Panc1 (cell line): ENCODE data around the gene PARP3.

Experiments used
- POLR2AphosphoS5 ChIP-seq: IDR thresholded peaks from 2 replicates; pipeline ENCODE4 v1.6.1; 2012; ENCODE audit warnings: mild to moderate bottlenecking, low read depth, low read length, moderate library complexity
- TCF7L2 ChIP-seq: IDR thresholded peaks from 2 replicates; pipeline ENCODE4 v1.6.1; 2011; ENCODE audit warnings: mild to moderate bottlenecking, low read depth, low read length, inconsistent platforms
- TF ChIP-seq, protein P1 (sequence below): fragments of 450-650 bp; IDR thresholded peaks from 2 replicates; pipeline ENCODE4 v1.5.1; 2017; ENCODE audit warnings: mild to moderate bottlenecking
- TF ChIP-seq, protein P2 (sequence below), 2 experiments: IDR thresholded peaks; 2 replicates each; pipeline ENCODE4 v1.6.1; 2011 to 2012; ENCODE audit warnings: low read depth in 2 of 2, control low read depth in 1 of 2, low read length in 1 of 2, mild to moderate bottlenecking in 1 of 2, moderate library complexity in 1 of 2; ENCODE audit not compliant: insufficient read depth in 1 of 2

DNA sequence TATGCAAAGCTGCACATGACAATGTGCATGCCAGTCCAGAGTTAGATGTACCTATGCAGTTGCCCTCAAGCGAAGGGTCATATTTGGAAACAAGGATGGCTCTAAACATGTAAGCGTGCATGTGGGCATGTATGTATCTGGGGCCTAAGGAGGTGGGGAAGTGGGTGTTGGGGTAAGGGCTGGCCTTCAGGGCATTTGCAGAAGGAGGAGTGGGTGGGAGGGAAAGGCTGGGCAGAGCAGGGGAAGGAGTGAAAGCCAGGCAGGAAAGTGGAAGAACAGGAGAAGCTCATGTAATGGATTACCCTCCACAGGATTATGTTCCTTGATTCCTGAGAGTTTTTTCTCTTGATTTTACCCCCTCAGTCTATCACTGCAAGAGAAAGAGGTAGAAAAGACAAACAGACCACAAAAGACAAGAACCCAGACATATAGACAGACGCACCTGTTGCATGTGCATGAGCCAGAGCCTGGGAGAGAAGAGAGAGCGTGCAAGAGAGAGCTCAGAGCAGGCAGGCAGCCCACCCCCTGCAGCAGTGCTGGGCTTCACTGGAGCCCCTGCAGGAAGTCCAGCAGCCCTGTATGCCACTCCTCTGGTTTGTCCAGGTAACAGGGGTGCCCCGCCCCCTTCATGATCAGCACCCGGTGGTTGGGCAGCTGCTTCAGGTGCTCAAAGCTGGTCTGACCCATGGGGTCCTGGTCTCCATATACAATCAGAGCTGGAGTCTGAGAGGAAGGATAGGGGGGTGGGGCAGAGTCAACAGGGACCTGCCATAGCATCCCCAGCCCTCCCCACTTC lies 26.9 kb downstream of the PARP3 start:
- TF ChIP-seq, protein P1, sequence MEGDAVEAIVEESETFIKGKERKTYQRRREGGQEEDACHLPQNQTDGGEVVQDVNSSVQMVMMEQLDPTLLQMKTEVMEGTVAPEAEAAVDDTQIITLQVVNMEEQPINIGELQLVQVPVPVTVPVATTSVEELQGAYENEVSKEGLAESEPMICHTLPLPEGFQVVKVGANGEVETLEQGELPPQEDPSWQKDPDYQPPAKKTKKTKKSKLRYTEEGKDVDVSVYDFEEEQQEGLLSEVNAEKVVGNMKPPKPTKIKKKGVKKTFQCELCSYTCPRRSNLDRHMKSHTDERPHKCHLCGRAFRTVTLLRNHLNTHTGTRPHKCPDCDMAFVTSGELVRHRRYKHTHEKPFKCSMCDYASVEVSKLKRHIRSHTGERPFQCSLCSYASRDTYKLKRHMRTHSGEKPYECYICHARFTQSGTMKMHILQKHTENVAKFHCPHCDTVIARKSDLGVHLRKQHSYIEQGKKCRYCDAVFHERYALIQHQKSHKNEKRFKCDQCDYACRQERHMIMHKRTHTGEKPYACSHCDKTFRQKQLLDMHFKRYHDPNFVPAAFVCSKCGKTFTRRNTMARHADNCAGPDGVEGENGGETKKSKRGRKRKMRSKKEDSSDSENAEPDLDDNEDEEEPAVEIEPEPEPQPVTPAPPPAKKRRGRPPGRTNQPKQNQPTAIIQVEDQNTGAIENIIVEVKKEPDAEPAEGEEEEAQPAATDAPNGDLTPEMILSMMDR, result no peak
- no peak for TF ChIP-seq POLR2AphosphoS5
- TF ChIP-seq, protein P2, sequence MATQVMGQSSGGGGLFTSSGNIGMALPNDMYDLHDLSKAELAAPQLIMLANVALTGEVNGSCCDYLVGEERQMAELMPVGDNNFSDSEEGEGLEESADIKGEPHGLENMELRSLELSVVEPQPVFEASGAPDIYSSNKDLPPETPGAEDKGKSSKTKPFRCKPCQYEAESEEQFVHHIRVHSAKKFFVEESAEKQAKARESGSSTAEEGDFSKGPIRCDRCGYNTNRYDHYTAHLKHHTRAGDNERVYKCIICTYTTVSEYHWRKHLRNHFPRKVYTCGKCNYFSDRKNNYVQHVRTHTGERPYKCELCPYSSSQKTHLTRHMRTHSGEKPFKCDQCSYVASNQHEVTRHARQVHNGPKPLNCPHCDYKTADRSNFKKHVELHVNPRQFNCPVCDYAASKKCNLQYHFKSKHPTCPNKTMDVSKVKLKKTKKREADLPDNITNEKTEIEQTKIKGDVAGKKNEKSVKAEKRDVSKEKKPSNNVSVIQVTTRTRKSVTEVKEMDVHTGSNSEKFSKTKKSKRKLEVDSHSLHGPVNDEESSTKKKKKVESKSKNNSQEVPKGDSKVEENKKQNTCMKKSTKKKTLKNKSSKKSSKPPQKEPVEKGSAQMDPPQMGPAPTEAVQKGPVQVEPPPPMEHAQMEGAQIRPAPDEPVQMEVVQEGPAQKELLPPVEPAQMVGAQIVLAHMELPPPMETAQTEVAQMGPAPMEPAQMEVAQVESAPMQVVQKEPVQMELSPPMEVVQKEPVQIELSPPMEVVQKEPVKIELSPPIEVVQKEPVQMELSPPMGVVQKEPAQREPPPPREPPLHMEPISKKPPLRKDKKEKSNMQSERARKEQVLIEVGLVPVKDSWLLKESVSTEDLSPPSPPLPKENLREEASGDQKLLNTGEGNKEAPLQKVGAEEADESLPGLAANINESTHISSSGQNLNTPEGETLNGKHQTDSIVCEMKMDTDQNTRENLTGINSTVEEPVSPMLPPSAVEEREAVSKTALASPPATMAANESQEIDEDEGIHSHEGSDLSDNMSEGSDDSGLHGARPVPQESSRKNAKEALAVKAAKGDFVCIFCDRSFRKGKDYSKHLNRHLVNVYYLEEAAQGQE (IDR thresholded peaks at IDR 0.05; ENCODE audit: insufficient read depth in 1 of 2, low read depth in 2 of 2, low read length in 1 of 2), result no peak
- TF ChIP-seq TCF7L2, result no peak
